ENCODE data around the gene SH3RF3. TPM values are rescaled to one million over a fixed set of nuclear protein-coding genes. Genes with fewer than 3 reads are reported as not detected.

SH3RF3 gene
- total RNA-seq, 1 experiment from 2014 or later = not detected

DNA sequence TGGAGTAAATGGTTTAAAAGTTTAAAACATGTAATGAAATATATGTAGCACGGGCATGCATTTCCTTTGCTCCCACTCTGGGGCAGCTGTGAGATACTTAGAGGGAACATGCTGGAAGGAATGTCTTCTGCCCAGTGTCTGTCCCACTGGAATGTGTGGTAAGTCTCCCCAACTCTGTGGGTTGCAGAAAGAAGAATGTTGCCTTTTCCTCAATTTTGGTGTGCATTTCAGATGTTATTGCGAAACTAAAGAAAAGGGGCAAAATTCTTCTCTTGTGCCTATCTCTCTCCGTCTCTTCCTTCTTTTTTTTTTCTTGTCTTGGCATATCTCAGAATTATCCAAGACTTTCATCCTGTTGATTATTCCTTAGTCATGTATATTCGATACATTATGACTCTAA, 201.1 kb downstream of the SH3RF3 start:
- Histone ChIP-seq H3K9ac (ENCODE audit: low read length) (no peak overlapping the region), H3K9me3 (ENCODE audit: control insufficient read depth in 1 of 2, insufficient read depth in 1 of 2, low read depth in 1 of 2, low read length in 2 of 2) (peaks cover 0 to 6% of the 10 kb centered on the region in 2 experiments; a peak in 1 of 4 replicates), H3K9me2 (ENCODE audit: insufficient read depth) (no peaks in the 10 kb centered on the region), H3K36me3 (ENCODE audit: control insufficient read depth in 1 of 2, insufficient read depth in 2 of 2, low read length in 2 of 2) (no peaks in the 10 kb centered on the region), H3K4me3 (replicated peaks in 1 of 2; ENCODE audit: low read depth in 1 of 2, low read length in 2 of 2) (no peak overlapping the region), H3K4me2 (ENCODE audit: low read length) (no peak overlapping the region), H2AFZ (ENCODE audit: low read depth, low read length, poor library complexity, severe bottlenecking) (no peak overlapping the region), H4K20me1 (ENCODE audit: insufficient read depth) (no peaks in the 10 kb centered on the region), H3K27ac (ENCODE audit: low read depth, low read length) (no peak overlapping the region), H3K79me2 (ENCODE audit: insufficient read depth, low read length) (no peaks in the 10 kb centered on the region), H3K4me1 (ENCODE audit: control insufficient read depth in 1 of 2, insufficient read depth in 2 of 2, low read length in 2 of 2) (peaks cover 14 to 17% of the 10 kb centered on the region in 2 experiments; a peak in 3 of 4 replicates), H3K27me3 (ENCODE audit: insufficient read depth, low read length) (no peaks in the 10 kb centered on the region)
- no peak for ATAC-seq
- ChIA-PET POLR2A (no interaction called here), RAD21 (ENCODE audit: low non-redundant PET in 1 of 2, low total read pairs in 2 of 2, uncharacterized antibody in 2 of 2, unreplicated experiment in 2 of 2) (no interaction called here), CTCF (no interaction called here)
- no peak for DNase-seq (ENCODE audit: low read depth, low spot score)
- intact Hi-C loops (cut with micrococcal nuclease) = no loop called here
- TF ChIP-seq SIN3A (IDR thresholded peaks at IDR 0.05; ENCODE audit: low read depth) (no peak), CBX3 (IDR thresholded peaks at IDR 0.05; ENCODE audit: low read depth) (no peak), EGR1 (IDR thresholded peaks at IDR 0.05; ENCODE audit: low read depth) (no peak), SRF (IDR thresholded peaks at IDR 0.05; ENCODE audit: low read depth) (no peak), CEBPB (IDR thresholded peaks at IDR 0.05; ENCODE audit: low read depth) (no peak)
- TF ChIP-seq, protein P1, sequence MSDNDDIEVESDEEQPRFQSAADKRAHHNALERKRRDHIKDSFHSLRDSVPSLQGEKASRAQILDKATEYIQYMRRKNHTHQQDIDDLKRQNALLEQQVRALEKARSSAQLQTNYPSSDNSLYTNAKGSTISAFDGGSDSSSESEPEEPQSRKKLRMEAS (IDR thresholded peaks at IDR 0.05) = no peak
- TF ChIP-seq, protein P2, sequence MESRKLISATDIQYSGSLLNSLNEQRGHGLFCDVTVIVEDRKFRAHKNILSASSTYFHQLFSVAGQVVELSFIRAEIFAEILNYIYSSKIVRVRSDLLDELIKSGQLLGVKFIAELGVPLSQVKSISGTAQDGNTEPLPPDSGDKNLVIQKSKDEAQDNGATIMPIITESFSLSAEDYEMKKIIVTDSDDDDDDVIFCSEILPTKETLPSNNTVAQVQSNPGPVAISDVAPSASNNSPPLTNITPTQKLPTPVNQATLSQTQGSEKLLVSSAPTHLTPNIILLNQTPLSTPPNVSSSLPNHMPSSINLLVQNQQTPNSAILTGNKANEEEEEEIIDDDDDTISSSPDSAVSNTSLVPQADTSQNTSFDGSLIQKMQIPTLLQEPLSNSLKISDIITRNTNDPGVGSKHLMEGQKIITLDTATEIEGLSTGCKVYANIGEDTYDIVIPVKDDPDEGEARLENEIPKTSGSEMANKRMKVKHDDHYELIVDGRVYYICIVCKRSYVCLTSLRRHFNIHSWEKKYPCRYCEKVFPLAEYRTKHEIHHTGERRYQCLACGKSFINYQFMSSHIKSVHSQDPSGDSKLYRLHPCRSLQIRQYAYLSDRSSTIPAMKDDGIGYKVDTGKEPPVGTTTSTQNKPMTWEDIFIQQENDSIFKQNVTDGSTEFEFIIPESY (IDR thresholded peaks at IDR 0.05; ENCODE audit: extremely low read depth, insufficient replicate concordance, low read length) = no peak
- no TSS peak for BruUV-seq (replicated peaks)

DNA sequence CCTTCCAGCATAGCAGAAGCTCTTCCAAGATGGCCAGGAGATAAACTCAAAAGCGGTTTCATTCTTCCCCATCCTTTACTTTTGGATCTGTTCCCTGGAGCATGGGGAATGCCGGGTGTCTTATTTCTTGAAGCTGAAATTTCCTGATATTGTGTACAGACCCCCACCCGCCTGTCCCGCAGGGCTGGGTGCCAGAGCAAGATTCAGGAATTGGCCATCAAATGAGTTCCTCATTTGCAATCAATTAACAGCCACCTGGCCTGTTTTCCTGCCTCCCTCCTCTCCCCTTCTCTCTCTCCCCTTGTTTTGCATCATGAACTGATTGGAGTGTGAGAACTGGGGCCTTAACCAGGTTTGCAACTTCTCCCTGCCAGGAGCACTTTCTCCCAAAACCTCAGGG, 202.1 kb downstream of the SH3RF3 start:
- ChIA-PET CTCF (no interaction called here), POLR2A (no interaction called here), RAD21 (ENCODE audit: low non-redundant PET in 1 of 2, low total read pairs in 2 of 2, uncharacterized antibody in 2 of 2, unreplicated experiment in 2 of 2) (no interaction called here)
- Histone ChIP-seq H2AFZ (ENCODE audit: low read depth, low read length, poor library complexity, severe bottlenecking) (no peak overlapping the region), H3K4me1 (ENCODE audit: control insufficient read depth in 1 of 2, insufficient read depth in 2 of 2, low read length in 2 of 2) (peaks cover 14 to 22% of the 10 kb centered on the region in 2 experiments; a peak in 3 of 4 replicates), H3K9me2 (ENCODE audit: insufficient read depth) (no peaks in the 10 kb centered on the region), H3K36me3 (ENCODE audit: control insufficient read depth in 1 of 2, insufficient read depth in 2 of 2, low read length in 2 of 2) (no peaks in the 10 kb centered on the region), H4K20me1 (ENCODE audit: insufficient read depth) (no peaks in the 10 kb centered on the region), H3K27ac (ENCODE audit: low read depth, low read length) (no peak overlapping the region), H3K9me3 (ENCODE audit: control insufficient read depth in 1 of 2, insufficient read depth in 1 of 2, low read depth in 1 of 2, low read length in 2 of 2) (peaks cover 0 to 6% of the 10 kb centered on the region in 2 experiments; a peak in 1 of 4 replicates), H3K4me2 (ENCODE audit: low read length) (no peak overlapping the region), H3K27me3 (ENCODE audit: insufficient read depth, low read length) (no peaks in the 10 kb centered on the region), H3K4me3 (replicated peaks in 1 of 2; ENCODE audit: low read depth in 1 of 2, low read length in 2 of 2) (no peak overlapping the region), H3K79me2 (ENCODE audit: insufficient read depth, low read length) (no peaks in the 10 kb centered on the region), H3K9ac (ENCODE audit: low read length) (no peak overlapping the region)
- no TSS peak for BruUV-seq (replicated peaks)
- ATAC-seq (no peak), DNase-seq (ENCODE audit: low read depth, low spot score) (no peak)
- intact Hi-C loops (cut with micrococcal nuclease) = no loop called here
- TF ChIP-seq, protein P2 (IDR thresholded peaks at IDR 0.05; ENCODE audit: extremely low read depth, insufficient replicate concordance, low read length) = no peak
- TF ChIP-seq ELF1 (IDR thresholded peaks at IDR 0.05; ENCODE audit: borderline replicate concordance, low read depth) = no peak
- no peak for TF ChIP-seq EZH2phosphoT487 (IDR thresholded peaks at IDR 0.05; ENCODE audit: borderline replicate concordance)
- TF ChIP-seq, protein P3, sequence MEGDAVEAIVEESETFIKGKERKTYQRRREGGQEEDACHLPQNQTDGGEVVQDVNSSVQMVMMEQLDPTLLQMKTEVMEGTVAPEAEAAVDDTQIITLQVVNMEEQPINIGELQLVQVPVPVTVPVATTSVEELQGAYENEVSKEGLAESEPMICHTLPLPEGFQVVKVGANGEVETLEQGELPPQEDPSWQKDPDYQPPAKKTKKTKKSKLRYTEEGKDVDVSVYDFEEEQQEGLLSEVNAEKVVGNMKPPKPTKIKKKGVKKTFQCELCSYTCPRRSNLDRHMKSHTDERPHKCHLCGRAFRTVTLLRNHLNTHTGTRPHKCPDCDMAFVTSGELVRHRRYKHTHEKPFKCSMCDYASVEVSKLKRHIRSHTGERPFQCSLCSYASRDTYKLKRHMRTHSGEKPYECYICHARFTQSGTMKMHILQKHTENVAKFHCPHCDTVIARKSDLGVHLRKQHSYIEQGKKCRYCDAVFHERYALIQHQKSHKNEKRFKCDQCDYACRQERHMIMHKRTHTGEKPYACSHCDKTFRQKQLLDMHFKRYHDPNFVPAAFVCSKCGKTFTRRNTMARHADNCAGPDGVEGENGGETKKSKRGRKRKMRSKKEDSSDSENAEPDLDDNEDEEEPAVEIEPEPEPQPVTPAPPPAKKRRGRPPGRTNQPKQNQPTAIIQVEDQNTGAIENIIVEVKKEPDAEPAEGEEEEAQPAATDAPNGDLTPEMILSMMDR (IDR thresholded peaks at IDR 0.05 in 2 of 3, conservative IDR thresholded peaks at IDR 0.05 in 1 of 3; ENCODE audit: borderline replicate concordance in 1 of 3, insufficient read depth in 1 of 3, low read depth in 2 of 3, low read length in 2 of 3) = no peak
- no peak for TF ChIP-seq RAD21 (IDR thresholded peaks at IDR 0.05; ENCODE audit: low read depth)
- TF ChIP-seq ZNF274 (IDR thresholded peaks at IDR 0.05; ENCODE audit: low read depth, low read length) = no peak
- TF ChIP-seq CEBPB (IDR thresholded peaks at IDR 0.05; ENCODE audit: low read depth) = no peak
- no peak for TF ChIP-seq CBX3 (IDR thresholded peaks at IDR 0.05; ENCODE audit: low read depth)
- TF ChIP-seq JUND (IDR thresholded peaks at IDR 0.05) = no peak
- no peak for TF ChIP-seq TCF7L2 (IDR thresholded peaks at IDR 0.05; ENCODE audit: borderline replicate concordance, extremely low read depth, insufficient read depth, insufficient read length)
- no peak for TF ChIP-seq EGR1 (IDR thresholded peaks at IDR 0.05; ENCODE audit: low read depth)

Data from HCT116 (cell line).